HG03520 (cell line): Measurements from ENCODE around the gene MEPCE.
A peak's percentile ranks its signal among the peaks of the same experiment; 100 is the strongest.

Source experiments
- ATAC-seq: cut with Tn5 transposase; IDR thresholded peaks from one replicate; pipeline ENCODE4 v1.9.1; 2021; ENCODE audit warnings: mild to moderate bottlenecking, moderate library complexity; ENCODE audit not compliant: unreplicated experiment

Gene MEPCE

GRCh38 chr7:100481466-100481865 lies 51.8 kb downstream of the MEPCE start:
- ATAC-seq: no peak

- no peak for ATAC-seq
These were observed 53.1 kb downstream of the MEPCE start for GRCh38 chr7:100482728-100483089.

GRCh38 chr7:100483090-100483721 lies 53.6 kb downstream of the MEPCE start:
- peak; percentile 45 for ATAC-seq
